AG09309 (cell line): Measurements from ENCODE around the gene INSYN1.

Experiments
- DNase-seq: peaks from one replicate; pipeline ENCODE4 v3.0.0-alpha.2; 2010; ENCODE audit warnings: low read depth
- H3K4me3 ChIP-seq: 2 replicates; pipeline ENCODE4 v1.5.1; 2011; ENCODE audit warnings: mild to moderate bottlenecking, low read depth, low read length, moderate library complexity; ENCODE audit not compliant: control insufficient read depth
- CTCF ChIP-seq: IDR thresholded peaks from 2 replicates; pipeline ENCODE4 v1.5.1; 2011; ENCODE audit warnings: mild to moderate bottlenecking, low read depth, low read length, inconsistent platforms; ENCODE audit not compliant: insufficient read depth, control insufficient read depth; ENCODE audit errors: missing control alignments

INSYN1 gene

DNA sequence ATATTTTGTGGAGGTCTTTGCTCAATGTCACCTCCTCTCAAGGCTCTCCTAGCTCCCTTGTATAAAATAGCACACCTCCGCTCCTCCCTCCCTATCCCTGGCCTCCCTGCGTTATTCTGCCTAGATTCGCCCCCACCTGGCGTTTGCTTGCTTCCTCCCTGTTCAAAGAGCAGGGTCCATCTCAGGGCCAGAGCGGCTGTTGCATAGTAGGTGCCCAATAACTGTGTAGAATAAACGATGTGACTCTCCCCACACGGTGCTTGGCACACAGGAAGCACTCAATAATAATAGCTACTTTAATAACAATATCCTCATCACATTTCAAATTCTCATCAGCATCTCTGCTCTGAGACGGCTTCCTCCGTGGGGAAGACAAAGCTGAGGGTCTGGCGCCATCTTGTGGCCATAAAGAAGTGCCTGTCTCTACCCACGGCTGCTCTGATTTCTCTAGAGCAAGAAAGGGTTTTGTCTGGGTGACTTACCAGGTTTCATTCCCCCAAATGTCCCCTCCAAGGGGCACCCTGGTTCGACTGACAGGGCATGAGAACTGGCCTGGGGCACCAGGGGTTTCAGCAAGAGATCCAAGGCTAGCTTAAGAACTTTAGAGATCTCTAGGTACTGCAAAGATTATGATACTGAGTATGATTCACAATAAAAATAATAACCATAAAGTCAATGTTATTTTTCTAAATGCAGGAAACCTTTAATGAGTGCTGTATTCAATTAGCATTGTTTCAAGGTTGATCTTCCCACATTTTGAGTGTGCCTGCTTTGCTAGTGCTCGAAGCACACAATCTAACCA lies 52.9 kb downstream of the INSYN1 start:
- no peak for DNase-seq
- TF ChIP-seq CTCF: peak; percentile 91
- H3K4me3 ChIP-seq: no peak overlapping the region

GRCh38 chr15:73699249-73700040 lies 53.7 kb downstream of the INSYN1 start:
- DNase-seq: no peak
- no peak for TF ChIP-seq CTCF
- H3K4me3 ChIP-seq: no peak overlapping the region

DNA sequence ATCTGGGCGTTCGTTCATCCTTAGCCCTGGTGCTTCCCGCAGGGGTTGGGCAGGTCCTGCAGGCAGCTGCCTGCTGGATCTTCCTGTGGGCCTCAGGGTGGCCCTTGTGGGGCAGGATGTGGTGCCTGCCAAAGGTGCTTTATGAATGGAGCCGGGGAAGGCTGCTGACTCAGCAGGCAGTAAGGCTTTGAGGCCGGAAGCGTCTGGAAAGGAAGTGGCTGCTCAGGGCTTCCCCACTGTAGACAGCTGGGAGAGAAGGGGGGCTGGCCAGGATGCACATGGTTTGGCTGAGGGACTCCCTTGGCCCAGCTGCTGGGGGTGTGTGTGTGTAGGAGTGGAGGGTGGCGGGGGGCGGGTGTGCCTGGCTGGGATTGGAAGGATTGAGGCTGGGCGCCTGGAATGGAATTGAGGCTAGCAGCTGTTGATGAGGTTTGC lies 56.1 kb downstream of the INSYN1 start:
- no peak for TF ChIP-seq CTCF
- no peak for DNase-seq
- H3K4me3 ChIP-seq: no peak overlapping the region

GRCh38 chr15:73696641-73697001 lies 56.5 kb downstream of the INSYN1 start:
- no peak overlapping the region for H3K4me3 ChIP-seq

GRCh38 chr15:73695773-73696640 lies 57.1 kb downstream of the INSYN1 start:
- no peak for TF ChIP-seq CTCF
- DNase-seq: no peak
- no peak overlapping the region for H3K4me3 ChIP-seq

More at GRCh38 chr15:73696641-73697001, 56.5 kb downstream of the INSYN1 start:
- no peak for TF ChIP-seq CTCF
- DNase-seq: no peak

GRCh38 chr15:73694419-73694818 lies 58.7 kb downstream of the INSYN1 start:
- no peak overlapping the region for H3K4me3 ChIP-seq
- no peak for TF ChIP-seq CTCF
- DNase-seq: no peak
